ENCODE data around the gene TUB.

The TUB gene

DNA sequence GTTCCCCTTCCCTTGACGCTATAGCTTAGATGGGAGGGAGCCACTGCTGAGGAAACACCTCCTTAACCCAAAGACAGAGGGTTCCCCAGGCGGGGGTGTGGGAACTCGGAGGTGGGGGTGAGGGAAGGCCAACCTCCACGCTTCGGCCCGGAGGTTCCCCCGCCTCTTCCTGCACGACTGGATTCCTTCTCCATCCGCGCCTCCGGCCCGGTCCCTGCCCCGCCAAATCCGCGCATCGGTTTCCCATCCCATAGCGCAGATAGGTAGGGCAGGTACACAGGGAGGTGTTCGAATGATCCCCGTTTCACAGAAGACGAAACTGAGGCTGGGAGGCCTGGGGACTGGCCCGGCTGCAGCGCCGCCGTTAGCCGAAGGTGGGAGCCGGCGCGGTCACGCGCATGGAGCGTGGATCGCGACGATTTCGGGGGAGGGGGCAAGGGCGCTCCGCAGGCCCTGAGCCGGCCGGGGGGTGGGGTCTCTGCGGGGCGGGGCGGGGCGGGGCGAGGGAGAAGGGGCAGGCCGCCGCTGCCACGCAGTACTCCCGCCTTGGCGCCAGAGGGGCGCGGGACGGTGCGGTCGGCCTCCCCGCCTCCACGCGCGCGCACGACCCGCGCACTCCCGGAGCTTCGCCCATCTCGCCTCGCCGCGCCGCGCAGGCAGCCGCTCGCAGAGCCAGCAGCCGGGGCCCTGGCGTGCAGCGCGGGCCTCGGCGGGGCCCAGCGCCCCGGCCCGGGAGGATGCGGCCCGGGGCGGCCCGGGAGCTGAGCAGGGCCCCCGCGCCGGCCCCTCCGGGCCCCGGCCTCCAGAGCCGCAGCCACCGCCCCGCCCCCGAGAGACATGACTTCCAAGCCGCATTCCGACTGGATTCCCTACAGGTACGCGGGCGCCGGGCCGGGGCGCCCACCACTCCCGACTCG lies at the start of gene TUB:
Gene TUB (plus strand): TSS at position 538 of the 917 bp plus-strand sequence. CDS start 300 bp downstream, at position 838.
- Histone ChIP-seq H3K4me1 (ENCODE audit: control insufficient read depth in 2 of 2, insufficient read depth in 2 of 2, low read length in 2 of 2) (peaks cover 0 to 2% of the 10 kb centered on the region in 2 donors), H3K9me3 (ENCODE audit: control insufficient read depth in 2 of 2, low read length in 2 of 2) (no peaks in the 10 kb centered on the region), H3K4me3 (ENCODE audit: low read length in 2 of 2) (peak within 1 kb of the TSS; percentile 40 to 52), H3K9ac (ENCODE audit: low read depth in 1 of 2, low read length in 2 of 2) (no peak within 1 kb of the TSS), H3K36me3 (ENCODE audit: control insufficient read depth in 2 of 2, insufficient read depth in 2 of 2, low read length in 2 of 2) (no peaks in the 10 kb centered on the region), H3K27me3 (ENCODE audit: control insufficient read depth in 2 of 2, insufficient read depth in 2 of 2, low read length in 2 of 2) (peaks cover 14 to 34% of the 10 kb centered on the region in 2 donors), H3K27ac (ENCODE audit: low read depth in 2 of 2, low read length in 2 of 2) (no peak within 1 kb of the TSS)

GRCh38 chr11:8031248-8032115 lies 49.5 kb upstream of the TUB start:
- Histone ChIP-seq H3K27me3 (ENCODE audit: control insufficient read depth in 2 of 2, insufficient read depth in 2 of 2, low read length in 2 of 2) (peaks cover 0 to 2% of the 10 kb centered on the region in 2 donors), H3K9ac (ENCODE audit: low read depth in 1 of 2, low read length in 2 of 2) (no peak overlapping the region), H3K4me3 (ENCODE audit: low read length in 2 of 2) (no peak overlapping the region), H3K27ac (ENCODE audit: low read depth in 2 of 2, low read length in 2 of 2) (no peak overlapping the region), H3K9me3 (ENCODE audit: control insufficient read depth in 2 of 2, low read length in 2 of 2) (no peaks in the 10 kb centered on the region), H3K36me3 (ENCODE audit: control insufficient read depth in 2 of 2, insufficient read depth in 2 of 2, low read length in 2 of 2) (no peaks in the 10 kb centered on the region), H3K4me1 (ENCODE audit: control insufficient read depth in 2 of 2, insufficient read depth in 2 of 2, low read length in 2 of 2) (no peaks in the 10 kb centered on the region)

DNA sequence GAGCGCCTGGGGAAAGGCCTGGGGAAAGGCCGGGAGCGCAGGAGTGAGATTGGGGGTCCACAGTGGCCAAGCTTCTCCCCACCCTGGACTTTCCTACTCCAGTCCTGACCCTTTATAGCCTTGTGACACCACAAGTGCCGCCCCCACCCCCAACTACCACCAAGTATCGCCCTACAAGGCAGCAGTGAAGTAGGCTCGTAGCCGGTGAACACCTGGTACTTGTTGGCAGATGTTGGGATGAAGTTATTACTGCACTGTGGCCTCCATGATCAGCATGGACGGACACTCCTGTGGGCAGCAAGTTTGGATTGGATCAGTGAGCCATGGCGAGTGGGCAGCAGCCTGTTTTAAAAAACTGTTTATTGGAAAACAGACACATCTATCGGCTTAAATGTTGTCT lies 48.9 kb upstream of the TUB start:
- H3K27ac ChIP-seq (ENCODE audit: low read depth in 2 of 2, low read length in 2 of 2) = no peak overlapping the region
- H3K4me1 ChIP-seq (ENCODE audit: control insufficient read depth in 2 of 2, insufficient read depth in 2 of 2, low read length in 2 of 2) = no peaks in the 10 kb centered on the region
- H3K36me3 ChIP-seq (ENCODE audit: control insufficient read depth in 2 of 2, insufficient read depth in 2 of 2, low read length in 2 of 2) = no peaks in the 10 kb centered on the region
- H3K9ac ChIP-seq (ENCODE audit: low read depth in 1 of 2, low read length in 2 of 2) = no peak overlapping the region
- H3K4me3 ChIP-seq (ENCODE audit: low read length in 2 of 2) = no peak overlapping the region
- H3K27me3 ChIP-seq (ENCODE audit: control insufficient read depth in 2 of 2, insufficient read depth in 2 of 2, low read length in 2 of 2) = peaks cover 0 to 2% of the 10 kb centered on the region in 2 donors
- no peaks in the 10 kb centered on the region for H3K9me3 ChIP-seq (ENCODE audit: control insufficient read depth in 2 of 2, low read length in 2 of 2)

DNA sequence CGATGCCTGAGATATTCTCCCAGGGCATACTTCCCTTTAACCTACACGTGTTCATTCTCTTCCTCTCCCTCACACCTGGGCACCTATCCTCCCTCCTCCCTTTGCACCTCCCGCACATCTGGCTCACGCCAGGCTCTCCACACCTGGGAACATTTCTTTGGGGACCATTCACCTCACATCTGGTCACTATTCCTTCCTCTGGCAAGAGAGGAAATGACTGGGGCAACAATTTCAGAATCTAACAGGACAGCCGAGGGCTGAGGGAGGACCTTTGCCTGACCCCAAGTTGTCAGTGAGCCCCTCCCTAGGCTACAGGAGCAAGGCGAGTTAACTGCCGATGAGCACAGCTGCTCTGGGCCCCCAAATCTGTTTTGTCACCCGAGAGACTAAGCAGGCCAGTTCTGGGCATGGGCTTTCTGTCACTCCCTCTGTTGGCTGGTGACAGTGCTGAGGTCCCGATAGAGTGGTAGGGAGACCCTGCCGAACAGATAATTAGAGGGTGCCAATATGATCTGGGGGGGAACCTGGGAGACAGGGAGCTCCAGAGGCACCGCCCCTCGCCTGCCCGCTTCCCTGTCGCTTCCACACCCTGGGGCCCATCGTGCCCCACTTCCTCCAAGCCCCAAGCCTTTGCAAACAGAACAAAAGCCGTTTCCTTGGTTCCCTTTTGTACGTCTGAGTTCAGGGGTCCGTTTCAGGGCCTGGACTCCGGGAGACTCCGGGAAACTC lies 48.3 kb upstream of the TUB start:
- Histone ChIP-seq H3K4me1 (ENCODE audit: control insufficient read depth in 2 of 2, insufficient read depth in 2 of 2, low read length in 2 of 2) (no peaks in the 10 kb centered on the region), H3K9me3 (ENCODE audit: control insufficient read depth in 2 of 2, low read length in 2 of 2) (no peaks in the 10 kb centered on the region), H3K36me3 (ENCODE audit: control insufficient read depth in 2 of 2, insufficient read depth in 2 of 2, low read length in 2 of 2) (no peaks in the 10 kb centered on the region), H3K4me3 (ENCODE audit: low read length in 2 of 2) (no peak overlapping the region), H3K27ac (ENCODE audit: low read depth in 2 of 2, low read length in 2 of 2) (no peak overlapping the region), H3K9ac (ENCODE audit: low read depth in 1 of 2, low read length in 2 of 2) (no peak overlapping the region), H3K27me3 (ENCODE audit: control insufficient read depth in 2 of 2, insufficient read depth in 2 of 2, low read length in 2 of 2) (peaks cover 0 to 2% of the 10 kb centered on the region in 2 donors)

GRCh38 chr11:8033305-8034105 lies 47.5 kb upstream of the TUB start:
- H3K27me3 ChIP-seq (ENCODE audit: control insufficient read depth in 2 of 2, insufficient read depth in 2 of 2, low read length in 2 of 2) = peaks cover 0 to 2% of the 10 kb centered on the region in 2 donors
- no peak overlapping the region for H3K4me3 ChIP-seq (ENCODE audit: low read length in 2 of 2)
- no peak overlapping the region for H3K9ac ChIP-seq (ENCODE audit: low read depth in 1 of 2, low read length in 2 of 2)
- no peaks in the 10 kb centered on the region for H3K36me3 ChIP-seq (ENCODE audit: control insufficient read depth in 2 of 2, insufficient read depth in 2 of 2, low read length in 2 of 2)
- no peaks in the 10 kb centered on the region for H3K4me1 ChIP-seq (ENCODE audit: control insufficient read depth in 2 of 2, insufficient read depth in 2 of 2, low read length in 2 of 2)
- H3K9me3 ChIP-seq (ENCODE audit: control insufficient read depth in 2 of 2, low read length in 2 of 2) = no peaks in the 10 kb centered on the region
- H3K27ac ChIP-seq (ENCODE audit: low read depth in 2 of 2, low read length in 2 of 2) = no peak overlapping the region

GRCh38 chr11:8034106-8034585 lies 46.9 kb upstream of the TUB start:
- Histone ChIP-seq H3K4me1 (ENCODE audit: control insufficient read depth in 2 of 2, insufficient read depth in 2 of 2, low read length in 2 of 2) (no peaks in the 10 kb centered on the region), H3K9ac (ENCODE audit: low read depth in 1 of 2, low read length in 2 of 2) (no peak overlapping the region), H3K36me3 (ENCODE audit: control insufficient read depth in 2 of 2, insufficient read depth in 2 of 2, low read length in 2 of 2) (no peaks in the 10 kb centered on the region), H3K9me3 (ENCODE audit: control insufficient read depth in 2 of 2, low read length in 2 of 2) (no peaks in the 10 kb centered on the region), H3K4me3 (ENCODE audit: low read length in 2 of 2) (no peak overlapping the region), H3K27me3 (ENCODE audit: control insufficient read depth in 2 of 2, insufficient read depth in 2 of 2, low read length in 2 of 2) (peaks cover 0 to 2% of the 10 kb centered on the region in 2 donors), H3K27ac (ENCODE audit: low read depth in 2 of 2, low read length in 2 of 2) (no peak overlapping the region)

GRCh38 chr11:8034604-8035190 lies 46.3 kb upstream of the TUB start:
- no peak overlapping the region for H3K9ac ChIP-seq (ENCODE audit: low read depth in 1 of 2, low read length in 2 of 2)
- H3K9me3 ChIP-seq (ENCODE audit: control insufficient read depth in 2 of 2, low read length in 2 of 2) = no peaks in the 10 kb centered on the region
- peaks cover 0 to 2% of the 10 kb centered on the region in 2 donors for H3K27me3 ChIP-seq (ENCODE audit: control insufficient read depth in 2 of 2, insufficient read depth in 2 of 2, low read length in 2 of 2)
- no peak overlapping the region for H3K4me3 ChIP-seq (ENCODE audit: low read length in 2 of 2)
- no peaks in the 10 kb centered on the region for H3K36me3 ChIP-seq (ENCODE audit: control insufficient read depth in 2 of 2, insufficient read depth in 2 of 2, low read length in 2 of 2)
- H3K4me1 ChIP-seq (ENCODE audit: control insufficient read depth in 2 of 2, insufficient read depth in 2 of 2, low read length in 2 of 2) = no peaks in the 10 kb centered on the region
- H3K27ac ChIP-seq (ENCODE audit: low read depth in 2 of 2, low read length in 2 of 2) = no peak overlapping the region

GRCh38 chr11:8035200-8035855 lies 45.7 kb upstream of the TUB start:
- H3K4me3 ChIP-seq (ENCODE audit: low read length in 2 of 2) = no peak overlapping the region
- H3K4me1 ChIP-seq (ENCODE audit: control insufficient read depth in 2 of 2, insufficient read depth in 2 of 2, low read length in 2 of 2) = no peaks in the 10 kb centered on the region
- no peaks in the 10 kb centered on the region for H3K36me3 ChIP-seq (ENCODE audit: control insufficient read depth in 2 of 2, insufficient read depth in 2 of 2, low read length in 2 of 2)
- H3K9me3 ChIP-seq (ENCODE audit: control insufficient read depth in 2 of 2, low read length in 2 of 2) = no peaks in the 10 kb centered on the region
- H3K27ac ChIP-seq (ENCODE audit: low read depth in 2 of 2, low read length in 2 of 2) = no peak overlapping the region
- peaks cover 0 to 1% of the 10 kb centered on the region in 2 donors for H3K27me3 ChIP-seq (ENCODE audit: control insufficient read depth in 2 of 2, insufficient read depth in 2 of 2, low read length in 2 of 2)
- H3K9ac ChIP-seq (ENCODE audit: low read depth in 1 of 2, low read length in 2 of 2) = no peak overlapping the region

Measured in mucosa of rectum (tissue), 2 donors.